K562 (cell line): ENCODE results near the gene SNX14. TPM values are rescaled to one million over a fixed set of nuclear protein-coding genes. Genes with fewer than 3 reads are reported as not detected.

Experiments used
- E2F3 ChIP-seq: fragments of 250-450 bp; sonication (Bioruptor Pico); IDR thresholded peaks from 2 replicates; pipeline ENCODE4 v1.4.0; 2020; ENCODE audit warnings: mild to moderate bottlenecking
- GTF2F1 ChIP-seq: IDR thresholded peaks from 2 replicates; pipeline ENCODE4 v1.6.1; 2011; ENCODE audit warnings: low read depth, low read length, improper control_type of control experiment
- JUND ChIP-seq, 2 experiments: IDR thresholded peaks; 2 replicates in 1 of 2; 3 replicates in 1 of 2; pipeline ENCODE4 v1.6.1; 2011; ENCODE audit warnings: borderline replicate concordance in 2 of 2, low read depth in 2 of 2, low read length in 2 of 2, improper control_type of control experiment in 1 of 2, missing biosample characterization in 1 of 2, missing genetic modification characterization in 1 of 2, missing genetic modification reagents in 1 of 2
- NFIX ChIP-seq: fragments of 250-450 bp; sonication (Bioruptor Pico); IDR thresholded peaks from 2 replicates; pipeline ENCODE4 v1.4.0; 2020; ENCODE audit warnings: low read depth, mild to moderate bottlenecking, moderate library complexity
- TBL1XR1 ChIP-seq, 2 experiments: IDR thresholded peaks; 2 replicates each; pipeline ENCODE4 v1.6.1; 2012; ENCODE audit warnings: improper control_type of control experiment in 2 of 2, low read length in 2 of 2, mild to moderate bottlenecking in 1 of 2
- XRCC5 ChIP-seq: fragments of 200-400 bp; formaldehyde crosslinking; IDR thresholded peaks from 2 replicates; pipeline ENCODE4 v1.6.1; 2017; ENCODE audit warnings: low read depth, mild to moderate bottlenecking, low read length
- ZEB2 ChIP-seq: fragments of 450-650 bp; IDR thresholded peaks from 2 replicates; pipeline ENCODE4 v1.6.1; 2016
- polyA plus RNA-seq, 8 experiments: library from polyadenylated mRNA; depleted of rRNA in 4 of 8; stranded (reverse) in 5 of 8; unstranded in 3 of 8; fragments of >200 nt; fragmentation: Nextera tagmentation in 2 of 8; fragmentation: Illumina TruSeq in 1 of 8; extraction: Ambion mirVana in 2 of 8; extraction: Trizol in 1 of 8; gene quantifications; 2 replicates each; pipeline versions ENCODE4 v1.2.1 to v1.2.3, GENCODE V29; 2011 to 2014; ENCODE audit warnings: inconsistent platforms in 1 of 8, missing spikeins in 1 of 8
- total RNA-seq, 7 experiments: library from RNA; depleted of rRNA in 6 of 7; stranded (reverse); fragments of >200 nt in 6 of 7; fragmentation: Illumina TruSeq in 2 of 7; extraction: Trizol in 2 of 7; gene quantifications; 2 replicates each; pipeline versions ENCODE4 v1.2.1 to v1.2.3, GENCODE V29; 2011 to 2021; ENCODE audit warnings: low replicate concordance in 1 of 7
- TF ChIP-seq, protein P1 (sequence below): fragments of 150-350 bp; conservative IDR thresholded peaks from 2 replicates; pipeline ENCODE4 v1.6.1; 2014; ENCODE audit warnings: low read length
- TF ChIP-seq, protein P2 (sequence below): fragments of 450-650 bp; formaldehyde crosslinking; IDR thresholded peaks from 2 replicates; pipeline ENCODE4 v1.4.0; 2020; ENCODE audit warnings: mild to moderate bottlenecking, moderate library complexity
- TF ChIP-seq, protein P3 (sequence below), 2 experiments: fragments of 450-650 bp; formaldehyde crosslinking in 1 of 2; IDR thresholded peaks; 2 replicates each; pipeline versions ENCODE4 v1.4.0 to v1.6.1; 2014 to 2020; ENCODE audit warnings: mild to moderate bottlenecking in 2 of 2, borderline replicate concordance in 1 of 2, low read depth in 1 of 2
- TF ChIP-seq, protein P4 (sequence below): fragments of 450-650 bp; IDR thresholded peaks from 2 replicates; pipeline ENCODE4 v1.6.1; 2016

Gene SNX14
- total and polyA plus RNA-seq, 9 of the 15 experiments (the other 6 are each of a cell fraction or from before 2014, with no cell fraction given) = 46.5 to 140 (median 71.2) TPM

DNA sequence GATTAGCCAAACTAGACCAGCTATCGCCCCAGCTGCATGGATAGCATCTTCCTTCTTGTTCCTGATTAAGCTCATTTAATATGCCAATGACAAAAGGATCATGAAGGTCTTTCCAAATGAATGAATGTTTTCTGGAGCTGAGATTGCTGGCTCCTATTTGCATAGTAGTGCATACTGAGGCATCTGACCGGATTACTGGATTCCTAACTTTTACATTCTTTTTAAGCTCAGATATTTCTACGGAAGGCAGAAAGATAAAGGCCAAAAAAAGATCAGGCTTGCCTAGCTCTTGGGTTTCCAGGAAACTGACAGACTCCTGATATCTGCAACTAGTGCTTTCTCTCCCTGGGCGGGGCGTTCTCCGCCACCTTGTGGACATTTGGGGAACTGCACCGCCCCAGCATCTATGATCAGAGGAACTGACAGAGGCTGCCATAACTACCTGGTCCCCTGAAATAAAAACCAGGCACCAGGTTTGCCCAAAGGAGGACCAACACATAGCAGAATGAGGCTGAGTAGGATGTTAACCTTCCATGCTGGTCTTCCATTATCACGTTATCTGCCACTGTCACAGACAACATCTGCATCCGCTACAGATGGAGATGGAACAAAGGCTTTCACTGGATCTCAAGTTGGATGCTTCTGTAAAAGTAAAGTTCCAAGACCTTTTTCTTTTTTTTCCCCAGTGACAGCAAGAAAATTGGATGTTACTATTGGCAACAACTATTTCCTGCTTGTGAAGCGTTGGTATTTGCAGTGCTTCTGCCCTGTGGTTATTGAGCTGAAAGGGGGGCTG is 110.6 kb downstream of the SNX14 start (continued):
- TF ChIP-seq, protein P1, sequence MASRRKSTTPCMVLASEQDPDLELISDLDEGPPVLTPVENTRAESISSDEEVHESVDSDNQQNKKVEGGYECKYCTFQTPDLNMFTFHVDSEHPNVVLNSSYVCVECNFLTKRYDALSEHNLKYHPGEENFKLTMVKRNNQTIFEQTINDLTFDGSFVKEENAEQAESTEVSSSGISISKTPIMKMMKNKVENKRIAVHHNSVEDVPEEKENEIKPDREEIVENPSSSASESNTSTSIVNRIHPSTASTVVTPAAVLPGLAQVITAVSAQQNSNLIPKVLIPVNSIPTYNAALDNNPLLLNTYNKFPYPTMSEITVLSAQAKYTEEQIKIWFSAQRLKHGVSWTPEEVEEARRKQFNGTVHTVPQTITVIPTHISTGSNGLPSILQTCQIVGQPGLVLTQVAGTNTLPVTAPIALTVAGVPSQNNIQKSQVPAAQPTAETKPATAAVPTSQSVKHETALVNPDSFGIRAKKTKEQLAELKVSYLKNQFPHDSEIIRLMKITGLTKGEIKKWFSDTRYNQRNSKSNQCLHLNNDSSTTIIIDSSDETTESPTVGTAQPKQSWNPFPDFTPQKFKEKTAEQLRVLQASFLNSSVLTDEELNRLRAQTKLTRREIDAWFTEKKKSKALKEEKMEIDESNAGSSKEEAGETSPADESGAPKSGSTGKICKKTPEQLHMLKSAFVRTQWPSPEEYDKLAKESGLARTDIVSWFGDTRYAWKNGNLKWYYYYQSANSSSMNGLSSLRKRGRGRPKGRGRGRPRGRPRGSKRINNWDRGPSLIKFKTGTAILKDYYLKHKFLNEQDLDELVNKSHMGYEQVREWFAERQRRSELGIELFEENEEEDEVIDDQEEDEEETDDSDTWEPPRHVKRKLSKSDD = no peak
- no peak for TF ChIP-seq ZEB2
- TF ChIP-seq, protein P2, sequence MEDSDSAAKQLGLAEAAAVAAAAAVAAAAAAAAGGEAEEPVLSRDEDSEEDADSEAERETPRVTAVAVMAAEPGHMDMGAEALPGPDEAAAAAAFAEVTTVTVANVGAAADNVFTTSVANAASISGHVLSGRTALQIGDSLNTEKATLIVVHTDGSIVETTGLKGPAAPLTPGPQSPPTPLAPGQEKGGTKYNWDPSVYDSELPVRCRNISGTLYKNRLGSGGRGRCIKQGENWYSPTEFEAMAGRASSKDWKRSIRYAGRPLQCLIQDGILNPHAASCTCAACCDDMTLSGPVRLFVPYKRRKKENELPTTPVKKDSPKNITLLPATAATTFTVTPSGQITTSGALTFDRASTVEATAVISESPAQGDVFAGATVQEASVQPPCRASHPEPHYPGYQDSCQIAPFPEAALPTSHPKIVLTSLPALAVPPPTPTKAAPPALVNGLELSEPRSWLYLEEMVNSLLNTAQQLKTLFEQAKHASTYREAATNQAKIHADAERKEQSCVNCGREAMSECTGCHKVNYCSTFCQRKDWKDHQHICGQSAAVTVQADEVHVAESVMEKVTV (CRISPR knock-in tag) = peak; percentile 50
- TF ChIP-seq XRCC5 = peak; percentile 50; the same call in 1 of the 2 replicates
- peak; percentile 64 for TF ChIP-seq JUND (IDR thresholded peaks at IDR 0.05; ENCODE audit: borderline replicate concordance, low read depth, low read length)
- no peak; the same call in 2 of the 3 replicates for TF ChIP-seq JUND (tag; IDR thresholded peaks at IDR 0.05; ENCODE audit: borderline replicate concordance, low read depth, low read length)
- TF ChIP-seq, protein P3, sequence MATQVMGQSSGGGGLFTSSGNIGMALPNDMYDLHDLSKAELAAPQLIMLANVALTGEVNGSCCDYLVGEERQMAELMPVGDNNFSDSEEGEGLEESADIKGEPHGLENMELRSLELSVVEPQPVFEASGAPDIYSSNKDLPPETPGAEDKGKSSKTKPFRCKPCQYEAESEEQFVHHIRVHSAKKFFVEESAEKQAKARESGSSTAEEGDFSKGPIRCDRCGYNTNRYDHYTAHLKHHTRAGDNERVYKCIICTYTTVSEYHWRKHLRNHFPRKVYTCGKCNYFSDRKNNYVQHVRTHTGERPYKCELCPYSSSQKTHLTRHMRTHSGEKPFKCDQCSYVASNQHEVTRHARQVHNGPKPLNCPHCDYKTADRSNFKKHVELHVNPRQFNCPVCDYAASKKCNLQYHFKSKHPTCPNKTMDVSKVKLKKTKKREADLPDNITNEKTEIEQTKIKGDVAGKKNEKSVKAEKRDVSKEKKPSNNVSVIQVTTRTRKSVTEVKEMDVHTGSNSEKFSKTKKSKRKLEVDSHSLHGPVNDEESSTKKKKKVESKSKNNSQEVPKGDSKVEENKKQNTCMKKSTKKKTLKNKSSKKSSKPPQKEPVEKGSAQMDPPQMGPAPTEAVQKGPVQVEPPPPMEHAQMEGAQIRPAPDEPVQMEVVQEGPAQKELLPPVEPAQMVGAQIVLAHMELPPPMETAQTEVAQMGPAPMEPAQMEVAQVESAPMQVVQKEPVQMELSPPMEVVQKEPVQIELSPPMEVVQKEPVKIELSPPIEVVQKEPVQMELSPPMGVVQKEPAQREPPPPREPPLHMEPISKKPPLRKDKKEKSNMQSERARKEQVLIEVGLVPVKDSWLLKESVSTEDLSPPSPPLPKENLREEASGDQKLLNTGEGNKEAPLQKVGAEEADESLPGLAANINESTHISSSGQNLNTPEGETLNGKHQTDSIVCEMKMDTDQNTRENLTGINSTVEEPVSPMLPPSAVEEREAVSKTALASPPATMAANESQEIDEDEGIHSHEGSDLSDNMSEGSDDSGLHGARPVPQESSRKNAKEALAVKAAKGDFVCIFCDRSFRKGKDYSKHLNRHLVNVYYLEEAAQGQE (IDR thresholded peaks at IDR 0.05; ENCODE audit: borderline replicate concordance) = peak; percentile 49
- TF ChIP-seq, protein P3 (CRISPR knock-in tag; IDR thresholded peaks at IDR 0.05; ENCODE audit: low read depth) = no peak
- TF ChIP-seq TBL1XR1 (IDR thresholded peaks at IDR 0.05; ENCODE audit: low read length in 2 of 2) = peak in 1 of 2 experiments; percentile 40; a peak in 1 of 4 replicates
- TF ChIP-seq NFIX (CRISPR knock-in tag) = no peak
- TF ChIP-seq, protein P4, sequence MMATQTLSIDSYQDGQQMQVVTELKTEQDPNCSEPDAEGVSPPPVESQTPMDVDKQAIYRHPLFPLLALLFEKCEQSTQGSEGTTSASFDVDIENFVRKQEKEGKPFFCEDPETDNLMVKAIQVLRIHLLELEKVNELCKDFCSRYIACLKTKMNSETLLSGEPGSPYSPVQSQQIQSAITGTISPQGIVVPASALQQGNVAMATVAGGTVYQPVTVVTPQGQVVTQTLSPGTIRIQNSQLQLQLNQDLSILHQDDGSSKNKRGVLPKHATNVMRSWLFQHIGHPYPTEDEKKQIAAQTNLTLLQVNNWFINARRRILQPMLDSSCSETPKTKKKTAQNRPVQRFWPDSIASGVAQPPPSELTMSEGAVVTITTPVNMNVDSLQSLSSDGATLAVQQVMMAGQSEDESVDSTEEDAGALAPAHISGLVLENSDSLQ = peak; percentile 26; the same call in 1 of the 2 replicates
- TF ChIP-seq E2F3 (CRISPR knock-in tag) = no peak
- no peak for TF ChIP-seq GTF2F1
